IMR-90 (cell line): ENCODE results near the gene CD28. TPM values are rescaled to one million over a fixed set of nuclear protein-coding genes. Genes with fewer than 3 reads are reported as not detected.
"Not testable (repeated sequence)": the region's sequence is repeated elsewhere in the genome, so short reads cannot be mapped to it uniquely, and the experiment has no call there.

Experiments used
- ATAC-seq: fragments of 200-7000 bp; cut with Tn5 transposase; 2 replicates; pipeline ENCODE4 v1.9.1; 2020; ENCODE audit warnings: low read depth, mild to moderate bottlenecking, moderate library complexity
- BruUV-seq: library from RNA; stranded (reverse); fragments of 400-500 nt; replicated peaks from 2 replicates; lab custom pipeline; 2021; lab: Mats Ljungman, UMichigan
- CTCF ChIA-PET: fragments of 300-600 bp; formaldehyde crosslinking; extraction: SDS; loops from one replicate; lab custom pipeline; 2021; ENCODE audit warnings: antibody characterized with exemption; lab: Yijun Ruan, JAX
- POLR2A ChIA-PET: fragments of 300-600 bp; sonication (Branson Sonifier 250); formaldehyde crosslinking; loops from one replicate; lab custom pipeline; 2022; ENCODE audit warnings: antibody characterized with exemption; ENCODE audit not compliant: unreplicated experiment; lab: Charles Lee
- DNase-seq: peaks from one replicate; pipeline ENCODE4 v3.0.0; 2013
- H2AFZ ChIP-seq: replicated peaks from 2 replicates; pipeline ENCODE3; 2013; ENCODE audit warnings: low read length, mild to moderate bottlenecking; ENCODE audit not compliant: poor library complexity
- H2AK5ac ChIP-seq: 2 replicates; pipeline ENCODE4 v1.6.1; 2013; ENCODE audit warnings: low read depth, low read length, inconsistent platforms
- H2AK9ac ChIP-seq: replicated peaks from 2 replicates; pipeline ENCODE3; 2013; ENCODE audit warnings: mild to moderate bottlenecking, low read depth, low read length, moderate library complexity; ENCODE audit not compliant: poor library complexity
- H2BK120ac ChIP-seq: 2 replicates; pipeline ENCODE4 v1.6.1; 2013; ENCODE audit warnings: low read depth, low read length, inconsistent platforms
- H2BK15ac ChIP-seq: 3 replicates; pipeline ENCODE4 v1.6.1; 2013; ENCODE audit warnings: low read depth, low read length, inconsistent platforms
- H2BK20ac ChIP-seq: 2 replicates; pipeline ENCODE4 v1.6.1; 2013; ENCODE audit warnings: low read depth, mild to moderate bottlenecking, inconsistent platforms, low read length, moderate library complexity
- H2BK5ac ChIP-seq: 2 replicates; pipeline ENCODE4 v1.6.1; 2013; ENCODE audit warnings: mild to moderate bottlenecking, low read depth, low read length, inconsistent platforms; ENCODE audit not compliant: poor library complexity, severe bottlenecking
- H3K14ac ChIP-seq: replicated peaks from 2 replicates; pipeline ENCODE4 v1.6.1; 2013; ENCODE audit warnings: low read depth, low read length, inconsistent platforms
- H3K18ac ChIP-seq: 2 replicates; pipeline ENCODE4 v1.6.1; 2013; ENCODE audit warnings: low read depth, low read length, control low read depth
- H3K23ac ChIP-seq: 2 replicates; pipeline ENCODE4 v1.6.1; 2013; ENCODE audit warnings: low read depth, low read length, inconsistent platforms
- H3K27ac ChIP-seq: 2 replicates; pipeline ENCODE4 v1.5.1; 2013; ENCODE audit warnings: mild to moderate bottlenecking, control low read depth, low read length; ENCODE audit not compliant: insufficient read depth
- H3K27me3 ChIP-seq: 2 replicates; pipeline ENCODE4 v1.6.1; 2013; ENCODE audit warnings: low read length; ENCODE audit not compliant: control insufficient read depth, insufficient read depth
- H3K36me3 ChIP-seq: 2 replicates; pipeline ENCODE4 v1.6.1; 2013; ENCODE audit warnings: low read length, mixed read lengths; ENCODE audit not compliant: control insufficient read depth, insufficient read depth
- H3K4ac ChIP-seq: 2 replicates; pipeline ENCODE4 v1.6.1; 2013; ENCODE audit warnings: low read depth, low read length, inconsistent platforms
- H3K4me1 ChIP-seq: 2 replicates; pipeline ENCODE4 v1.6.1; 2013; ENCODE audit warnings: low read length, mixed read lengths; ENCODE audit not compliant: control insufficient read depth, insufficient read depth
- H3K4me2 ChIP-seq: 2 replicates; pipeline ENCODE4 v1.6.1; 2013; ENCODE audit warnings: low read depth, mild to moderate bottlenecking, control low read depth, low read length, moderate library complexity
- H3K4me3 ChIP-seq: 2 replicates; pipeline ENCODE4 v1.5.1; 2013; ENCODE audit warnings: low read depth, mild to moderate bottlenecking, control low read depth, low read length, moderate library complexity; ENCODE audit not compliant: insufficient read depth
- H3K56ac ChIP-seq: 2 replicates; pipeline ENCODE4 v1.6.1; 2013; ENCODE audit warnings: low read length, inconsistent platforms; ENCODE audit not compliant: insufficient read depth; ENCODE audit errors: extremely low read depth
- H3K79me1 ChIP-seq, 2 experiments: 2 replicates each; pipeline ENCODE4 v1.6.1; 2013; ENCODE audit warnings: low read length in 2 of 2, inconsistent platforms in 1 of 2, low read depth in 1 of 2
- H3K9ac ChIP-seq: 2 replicates; pipeline ENCODE4 v1.6.1; 2013; ENCODE audit warnings: low read depth, low read length, control low read depth
- H3K9me1 ChIP-seq: 2 replicates; pipeline ENCODE4 v1.6.1; 2013; ENCODE audit warnings: low read length, inconsistent platforms; ENCODE audit not compliant: insufficient read depth
- H3K9me3 ChIP-seq: 2 replicates; pipeline ENCODE4 v1.6.1; 2013; ENCODE audit warnings: low read length; ENCODE audit not compliant: control insufficient read depth, insufficient read depth
- H4K20me1 ChIP-seq: 2 replicates; pipeline ENCODE4 v1.6.1; 2013; ENCODE audit warnings: low read length, inconsistent platforms; ENCODE audit not compliant: insufficient read depth
- H4K5ac ChIP-seq: 2 replicates; pipeline ENCODE4 v1.6.1; 2013; ENCODE audit warnings: mild to moderate bottlenecking, low read depth, low read length, control low read depth
- H4K8ac ChIP-seq, 2 experiments: 2 replicates each; pipeline ENCODE4 v1.6.1; 2013; ENCODE audit warnings: low read depth in 2 of 2, low read length in 2 of 2, control low read depth in 1 of 2, inconsistent platforms in 1 of 2
- H4K91ac ChIP-seq: 2 replicates; pipeline ENCODE4 v1.6.1; 2013; ENCODE audit warnings: low read depth, low read length, inconsistent platforms; ENCODE audit not compliant: insufficient read depth
- WGBS, 2 experiments: methylation state at CpG; one replicate each; pipeline versions ENCODE4 v1.1.5 to v1.1.7; 2013; ENCODE audit warnings: missing lambda C conversion rate in 2 of 2; ENCODE audit not compliant: insufficient read length in 1 of 2; ENCODE audit errors: extremely low coverage in 2 of 2; 5-methylcytosine and 5-hydroxymethylcytosine counted together
- dilution Hi-C: fragments of 300-500 bp; cut with HindIII; formaldehyde crosslinking; loops from one replicate; pipeline ENCODE4 v1.14.3; 2018; ENCODE audit warnings: low sequenced_read_pairs; ENCODE audit not compliant: unreplicated experiment
- in situ Hi-C: fragments of 300-500 bp; cut with MboI; formaldehyde crosslinking; loops from 3 replicates; pipeline ENCODE4 v1.14.3; 2019; ENCODE audit warnings: low sequenced_read_pairs, inconsistent platforms, mixed read lengths
- intact Hi-C: fragments of 100-400 bp; cut with micrococcal nuclease; formaldehyde crosslinking; loops from 2 replicates; pipeline ENCODE4 v1.10.0; 2022
- polyA plus RNA-seq, 3 experiments: library from polyadenylated mRNA; depleted of rRNA; stranded (reverse); fragments of >200 nt; gene quantifications; 2 replicates each; pipeline ENCODE4 v1.2.3, GENCODE V29; 2012; ENCODE audit warnings: low replicate concordance in 1 of 3
- total RNA-seq: library from RNA; depleted of rRNA; stranded (reverse); fragments of >200 nt; gene quantifications from 2 replicates; pipeline ENCODE4 v1.2.3, GENCODE V29; 2012

CD28 gene
- total and polyA plus RNA-seq, 2 of the 4 experiments (the other 2 are of a cell fraction): not detected

DNA sequence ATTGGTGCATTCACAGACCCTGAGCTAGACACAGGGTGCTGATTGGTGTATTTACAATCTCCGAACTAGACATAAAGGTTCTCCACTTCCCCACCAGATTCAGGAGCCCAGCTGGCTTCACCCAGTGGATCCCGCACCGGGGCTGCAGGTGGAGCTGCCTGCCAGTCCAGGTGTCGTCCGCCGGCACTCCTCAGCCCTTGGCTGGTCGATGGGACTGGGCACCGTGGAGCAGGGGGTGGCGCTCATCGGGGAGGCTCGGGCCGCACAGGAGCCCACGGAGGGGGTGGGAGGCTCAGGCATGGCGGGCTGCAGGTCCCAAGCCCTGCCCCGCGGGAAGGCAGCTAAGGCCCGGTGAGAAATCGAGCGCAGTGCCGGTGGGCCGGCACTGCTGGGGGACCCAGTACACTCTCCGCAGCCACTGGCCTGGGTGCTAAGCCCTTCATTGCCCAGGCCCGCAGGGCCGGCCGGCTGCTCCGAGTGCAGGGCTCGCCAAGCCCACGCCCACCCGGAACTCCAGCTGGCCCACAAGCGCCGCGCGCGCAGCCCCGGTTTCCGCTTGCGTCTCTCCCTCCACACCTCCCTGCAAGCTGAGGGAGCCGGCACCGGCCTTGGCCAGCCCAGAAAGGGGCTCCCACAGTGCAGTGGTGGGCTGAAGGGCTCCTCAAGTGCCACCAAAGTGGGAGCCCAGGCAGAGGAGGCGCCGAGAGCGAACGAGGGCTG, 79.1 kb downstream of the CD28 start:
- H3K4me2 ChIP-seq, ATAC-seq, H3K9ac ChIP-seq, H3K4ac ChIP-seq, H2BK120ac ChIP-seq, H3K9me3 ChIP-seq, H3K56ac ChIP-seq, H3K79me1 ChIP-seq, H3K9me1 ChIP-seq, H4K5ac ChIP-seq, in situ Hi-C loops, H3K14ac ChIP-seq, dilution Hi-C loops, BruUV-seq, H2BK20ac ChIP-seq, H3K36me3 ChIP-seq, H3K27ac ChIP-seq, H2AFZ ChIP-seq, H2AK9ac ChIP-seq, H3K27me3 ChIP-seq, H3K4me3 ChIP-seq, H2BK5ac ChIP-seq, intact Hi-C loops, H4K91ac ChIP-seq, CTCF ChIA-PET, H4K8ac ChIP-seq, H4K20me1 ChIP-seq, H2AK5ac ChIP-seq, H3K23ac ChIP-seq, DNase-seq, H2BK15ac ChIP-seq, POLR2A ChIA-PET, H3K18ac ChIP-seq: not testable (repeated sequence)
- WGBS, 2 experiments: 95% methylated on average over 13 of the region's 43 CpGs; no CpG with 5 or more reads in 1 of the 2 experiments
- H3K4me1 ChIP-seq: peaks cover 10% of the 10 kb centered on the region
